ENCODE results near the gene NQO1. TPM values are rescaled to one million over a fixed set of nuclear protein-coding genes. Genes with fewer than 3 reads are reported as not detected.

NQO1 gene
- total and polyA plus RNA-seq, 2 of the 13 experiments (the other 11 are each of a cell fraction or from before 2014, with no cell fraction given) = 464 to 1,060 TPM

GRCh38 chr16:69688589-69688988, 37.8 kb downstream of the NQO1 start (continued):
- TF ChIP-seq ZNF280B (CRISPR knock-in tag; IDR thresholded peaks at IDR 0.05; ENCODE audit: borderline replicate concordance) (no peak), RARA (CRISPR knock-in tag; IDR thresholded peaks at IDR 0.05) (no peak), ZSCAN29 (CRISPR knock-in tag; conservative IDR thresholded peaks at IDR 0.05) (no peak), ZNF564 (CRISPR knock-in tag; IDR thresholded peaks at IDR 0.05) (no peak)

- CTCF ChIA-PET (ENCODE audit: low intra/inter-chr PET ratio, low total read pairs) = no interaction called here
- intact Hi-C loops (cut with micrococcal nuclease; ENCODE audit: unreplicated experiment) (no loop called here), in situ Hi-C loops (cut with HindIII; ENCODE audit: extremely low pct_ligation_motif_present, low pct_unique_long_range_greater_than_20kb) (no loop called here)
- H3K9ac ChIP-seq (ENCODE audit: insufficient read depth, low read depth, low read length) = no peak overlapping the region
- POLR2A ChIA-PET = interaction anchor here (1.6 kb wide), 1 partner anchor 9 kb away, joined by 4 read pairs; no protein-coding TSS in a partner anchor
- peaks cover 24% of the 10 kb centered on the region for H3K4me1 ChIP-seq (ENCODE audit: insufficient read depth, low read length)
- no peaks in the 10 kb centered on the region for H3K9me3 ChIP-seq (ENCODE audit: low read length)
- no peak overlapping the region for H3K4me2 ChIP-seq (ENCODE audit: low read depth, low read length)
- ATAC-seq = peak; percentile 68
- BruUV-seq (replicated peaks) = no TSS peak
- H3K27ac ChIP-seq (ENCODE audit: extremely low read length, insufficient read depth, low read length) = peak overlapping the region; percentile 33
- peaks cover 22 to 88% of the 10 kb centered on the region in 2 experiments for H3K36me3 ChIP-seq (replicated peaks in 1 of 2; ENCODE audit: control insufficient read depth in 1 of 2, insufficient read depth in 2 of 2, low read length in 2 of 2)
- no peaks in the 10 kb centered on the region for H4K20me1 ChIP-seq (ENCODE audit: insufficient read depth, low read length)
- H3K27me3 ChIP-seq (ENCODE audit: control insufficient read depth in 1 of 2, insufficient read depth in 2 of 2, low read length in 2 of 2) = no peaks in the 10 kb centered on the region
- no peak overlapping the region for H2AFZ ChIP-seq (ENCODE audit: low read length)
- no peak for FAIRE-seq
- DNase-seq (ENCODE audit: low spot score) = peak; percentile 74
- no peak overlapping the region for H3K4me3 ChIP-seq (replicated peaks in 1 of 3; ENCODE audit: insufficient read depth in 1 of 3, low read depth in 2 of 3, low read length in 3 of 3)
- no peaks in the 10 kb centered on the region for H3K79me2 ChIP-seq (ENCODE audit: insufficient read depth, low read length)
- TF ChIP-seq ZNF775 (CRISPR knock-in tag; IDR thresholded peaks at IDR 0.05; ENCODE audit: borderline replicate concordance) (peak; percentile 64; the same call in 1 of the 2 replicates), ZNF543 (CRISPR knock-in tag; IDR thresholded peaks at IDR 0.05) (no peak), MXD4 (CRISPR knock-in tag; IDR thresholded peaks at IDR 0.05) (no peak), PRPF4 (IDR thresholded peaks at IDR 0.05; ENCODE audit: low read depth, low read length, poor library complexity, severe bottlenecking) (no peak), TARDBP (CRISPR knock-in tag; IDR thresholded peaks at IDR 0.05) (peak; percentile 32; the same call in 1 of the 2 replicates), ZNF597 (CRISPR knock-in tag; IDR thresholded peaks at IDR 0.05) (no peak), ARID5B (CRISPR knock-in tag; IDR thresholded peaks at IDR 0.05) (peak; percentile 74), RXRB (CRISPR knock-in tag; IDR thresholded peaks at IDR 0.05; ENCODE audit: borderline replicate concordance) (no peak), SMAD9 (CRISPR knock-in tag; IDR thresholded peaks at IDR 0.05) (no peak), CC2D1A (CRISPR knock-in tag; IDR thresholded peaks at IDR 0.05) (no peak), LBX2 (CRISPR knock-in tag; IDR thresholded peaks at IDR 0.05; ENCODE audit: borderline replicate concordance) (no peak), ZBTB8A (CRISPR knock-in tag; IDR thresholded peaks at IDR 0.05; ENCODE audit: borderline replicate concordance, low read depth) (no peak), SAP130 (CRISPR knock-in tag; IDR thresholded peaks at IDR 0.05; ENCODE audit: low read depth) (0 out of 2 replicates have a peak, but pooled peaks have one; percentile 21), HDAC2 (CRISPR knock-in tag; IDR thresholded peaks at IDR 0.05) (peak; percentile 39; the same call in 1 of the 2 replicates)
Observed at GRCh38 chr16:69680358-69680757, 46.0 kb downstream of the NQO1 start.

All from HepG2 (cell line).